Measurements from ENCODE around the gene TWF2.

The TWF2 gene

GRCh38 chr3:52233108-52233591 is 5.8 kb downstream of the TWF2 start:
- in situ Hi-C loops (cut with MboI; ENCODE audit: low pct_unique_long_range_greater_than_20kb, low sequenced_read_pairs, unreplicated experiment): loop anchor here (10.0 kb wide), 1 partner anchor 112 kb away; no protein-coding TSS in a partner anchor
- no peak for TF ChIP-seq CTCF (IDR thresholded peaks at IDR 0.05; ENCODE audit: extremely low read depth, insufficient read depth, missing control alignments)

GRCh38 chr3:52232279-52233107 is 6.5 kb downstream of the TWF2 start:
- in situ Hi-C loops (cut with MboI; ENCODE audit: low pct_unique_long_range_greater_than_20kb, low sequenced_read_pairs, unreplicated experiment): loop anchor here (10.0 kb wide), 1 partner anchor 112 kb away; no protein-coding TSS in a partner anchor
- no peak for DNase-seq (ENCODE audit: low spot score)
- peak; percentile 30 for TF ChIP-seq CTCF (IDR thresholded peaks at IDR 0.05; ENCODE audit: extremely low read depth, insufficient read depth, missing control alignments)

More at GRCh38 chr3:52233108-52233591, 5.8 kb downstream of the TWF2 start:
- DNase-seq (ENCODE audit: low spot score): no peak

GRCh38 chr3:52231502-52232278 is 7.3 kb downstream of the TWF2 start:
- DNase-seq (ENCODE audit: low spot score): peak; percentile 81
- peak; percentile 96 for TF ChIP-seq CTCF (IDR thresholded peaks at IDR 0.05; ENCODE audit: extremely low read depth, insufficient read depth, missing control alignments)
- in situ Hi-C loops (cut with MboI; ENCODE audit: low pct_unique_long_range_greater_than_20kb, low sequenced_read_pairs, unreplicated experiment): loop anchor here (10.0 kb wide), 1 partner anchor 113 kb away; no protein-coding TSS in a partner anchor

GRCh38 chr3:52230889-52231499 is 8.0 kb downstream of the TWF2 start:
- in situ Hi-C loops (cut with MboI; ENCODE audit: low pct_unique_long_range_greater_than_20kb, low sequenced_read_pairs, unreplicated experiment): loop anchor here (10.0 kb wide), 1 partner anchor 114 kb away; no protein-coding TSS in a partner anchor
- no peak for DNase-seq (ENCODE audit: low spot score)
- TF ChIP-seq CTCF (IDR thresholded peaks at IDR 0.05; ENCODE audit: extremely low read depth, insufficient read depth, missing control alignments): no peak

GRCh38 chr3:52230461-52230860 is 8.5 kb downstream of the TWF2 start:
- no peak for DNase-seq (ENCODE audit: low spot score)
- in situ Hi-C loops (cut with MboI; ENCODE audit: low pct_unique_long_range_greater_than_20kb, low sequenced_read_pairs, unreplicated experiment): loop anchor here (10.0 kb wide), 1 partner anchor 114 kb away; no protein-coding TSS in a partner anchor
- no peak for TF ChIP-seq CTCF (IDR thresholded peaks at IDR 0.05; ENCODE audit: extremely low read depth, insufficient read depth, missing control alignments)

GRCh38 chr3:52229656-52230055 is 9.3 kb downstream of the TWF2 start:
- TF ChIP-seq CTCF (IDR thresholded peaks at IDR 0.05; ENCODE audit: extremely low read depth, insufficient read depth, missing control alignments): no peak
- in situ Hi-C loops (cut with MboI; ENCODE audit: low pct_unique_long_range_greater_than_20kb, low sequenced_read_pairs, unreplicated experiment): loop anchor here (10.0 kb wide), 1 partner anchor 115 kb away; no protein-coding TSS in a partner anchor
- no peak for DNase-seq (ENCODE audit: low spot score)
